ENCODE measurements around the gene DRD3.

The DRD3 gene

DNA sequence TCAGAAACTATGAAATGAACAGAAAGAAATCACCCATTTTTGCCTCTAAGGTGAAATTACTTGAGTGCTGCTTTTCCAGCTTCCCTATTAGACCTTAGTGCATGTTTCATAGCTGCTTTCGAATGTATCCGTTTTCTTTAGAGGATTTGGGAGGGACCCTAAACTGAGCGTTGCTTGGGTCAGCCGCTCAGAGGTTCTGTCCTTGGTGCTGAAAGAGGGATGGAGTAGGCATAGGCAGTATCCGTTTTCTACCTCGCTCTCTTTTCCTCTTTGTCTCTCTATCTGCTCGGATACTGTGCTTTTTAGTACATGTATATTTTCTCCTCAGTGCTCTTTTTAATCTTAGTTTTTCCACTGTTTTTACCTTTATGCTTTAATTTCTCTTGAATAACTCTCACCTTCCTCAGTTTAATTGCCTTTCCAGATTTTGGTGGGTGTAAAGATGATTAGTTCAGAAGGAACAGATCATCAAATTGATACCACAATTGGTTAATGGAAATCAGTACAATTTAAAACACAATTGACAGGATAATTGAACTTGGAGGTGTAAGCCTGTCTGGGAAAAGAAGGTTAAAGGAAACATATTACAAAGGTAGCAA lies at the start of gene DRD3:
DRD3 (minus strand) TSS at position 283 of the 599 bp plus-strand sequence. CDS start 7,060 bp downstream, outside the sequence.
- DNase-seq, result peak; percentile 56

GRCh38 chr3:114227076-114227475 lies 48.2 kb upstream of the DRD3 start:
- DNase-seq, result no peak

- no peak for DNase-seq
Observed at GRCh38 chr3:114226313-114226712, 47.5 kb upstream of the DRD3 start.

- peak; percentile 31 for DNase-seq
Observed at GRCh38 chr3:114223143-114223542, 44.3 kb upstream of the DRD3 start.

GRCh38 chr3:114221881-114222264 lies 43.0 kb upstream of the DRD3 start:
- no peak for DNase-seq

- DNase-seq, result peak; percentile 17
Observed at GRCh38 chr3:114221165-114221880, 42.5 kb upstream of the DRD3 start.

- DNase-seq, result no peak
Observed at GRCh38 chr3:114219741-114220140, 40.9 kb upstream of the DRD3 start.

GRCh38 chr3:114218578-114219185 lies 39.8 kb upstream of the DRD3 start:
- DNase-seq, result no peak

DNA sequence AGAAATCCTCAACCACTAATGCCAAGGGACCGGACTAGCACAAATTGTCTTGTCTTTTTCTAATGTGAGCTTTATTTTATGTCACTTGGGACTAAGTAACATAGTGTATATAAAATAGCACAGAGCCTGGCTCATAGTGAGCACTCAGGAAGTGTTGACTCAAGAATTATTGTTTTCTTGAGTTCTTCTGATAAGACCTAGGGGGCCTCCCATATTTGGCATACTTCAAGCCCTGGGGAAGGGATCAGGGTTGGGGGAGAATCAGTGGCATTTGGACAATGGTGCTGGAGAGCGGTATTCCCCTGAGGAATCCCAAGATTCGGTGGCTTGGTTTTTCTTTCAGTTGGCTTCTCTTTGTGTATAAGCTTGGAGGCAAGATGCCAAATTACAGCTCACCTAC lies 39.2 kb upstream of the DRD3 start:
- no peak for DNase-seq

- DNase-seq, result no peak
Observed at GRCh38 chr3:114217266-114217665, 38.4 kb upstream of the DRD3 start.

- DNase-seq, result no peak
Observed at GRCh38 chr3:114216186-114216970, 37.5 kb upstream of the DRD3 start.

GRCh38 chr3:114214542-114215341 lies 35.9 kb upstream of the DRD3 start:
- no peak for DNase-seq

DNA sequence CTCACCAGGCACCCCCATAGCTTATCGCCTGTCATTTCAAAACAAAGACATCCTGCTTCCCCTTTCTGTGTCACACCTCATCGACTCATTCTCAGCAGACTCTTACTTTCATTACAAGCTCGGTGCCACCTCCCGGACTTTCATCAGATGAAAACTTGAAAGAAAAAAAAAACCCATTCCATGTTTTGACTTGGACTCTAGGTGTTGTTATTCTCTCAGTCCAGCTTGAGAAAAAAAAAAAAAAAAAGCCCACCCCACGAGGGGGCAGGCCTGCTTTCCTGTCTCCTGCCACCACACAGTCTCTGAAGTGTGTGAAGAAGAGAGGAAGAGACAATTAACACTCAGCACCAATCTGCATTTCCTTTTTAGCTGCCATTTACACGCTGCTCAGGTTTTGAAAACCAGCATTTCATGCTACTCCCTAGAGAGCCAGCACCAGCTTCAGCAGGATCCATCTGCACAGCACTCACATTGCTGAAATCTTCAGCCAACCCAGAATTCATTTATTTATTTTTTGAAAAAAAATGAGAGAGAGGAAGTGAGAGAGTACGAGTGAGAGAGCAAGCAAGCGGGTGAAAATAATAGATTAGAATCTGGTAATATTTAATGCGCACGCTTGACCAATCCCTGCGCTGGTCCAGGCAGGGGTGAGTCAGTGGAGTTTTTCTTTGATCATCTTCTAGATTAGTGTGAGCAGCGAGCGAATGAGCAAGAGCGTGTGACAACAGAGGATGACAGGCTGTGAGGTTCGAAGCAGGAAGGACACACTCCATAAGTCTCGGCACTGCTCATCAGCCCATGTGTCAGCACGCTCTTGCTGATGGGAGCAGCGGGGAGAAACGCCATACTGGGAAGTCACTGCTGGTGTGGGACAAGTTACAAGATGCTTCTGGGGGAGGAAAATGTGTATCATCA lies 35.0 kb upstream of the DRD3 start:
- peak; percentile 51 for DNase-seq

DNA sequence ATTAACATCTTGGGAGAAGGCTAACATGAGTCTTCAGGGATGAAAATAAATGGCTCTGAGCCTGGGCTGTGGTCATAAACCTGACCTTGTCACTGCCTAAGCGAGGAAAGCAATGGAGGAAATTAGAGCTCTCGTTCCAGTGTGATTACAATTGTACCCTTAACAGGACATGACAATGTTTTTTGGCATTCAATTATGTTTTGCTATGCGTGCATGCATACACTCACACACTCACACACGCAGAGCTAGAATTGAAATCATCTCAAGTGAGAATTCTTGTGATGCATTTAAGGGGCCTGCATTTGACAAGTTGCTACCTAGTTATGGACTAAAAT lies 34.4 kb upstream of the DRD3 start:
- peak; percentile 16 for DNase-seq

DNA sequence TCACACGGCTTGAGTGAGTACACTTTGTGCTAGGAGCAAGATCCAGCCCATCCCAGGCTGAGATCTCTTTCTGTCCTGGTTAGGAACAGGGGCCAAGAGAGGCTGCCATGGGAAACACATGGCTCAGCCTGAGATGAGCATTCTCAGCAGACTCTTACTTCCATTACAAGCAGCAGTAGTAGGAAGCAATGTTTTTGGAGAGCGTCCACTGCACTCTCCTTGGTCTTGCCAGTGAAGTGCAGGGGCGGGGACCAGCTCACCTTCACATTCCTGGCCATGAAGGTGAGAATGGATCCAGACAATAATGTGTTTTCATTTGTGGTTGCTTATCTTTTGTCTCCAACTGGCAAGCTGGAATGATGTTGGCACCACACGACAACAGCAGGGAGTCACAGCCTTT lies 33.8 kb upstream of the DRD3 start:
- no peak for DNase-seq

DNA sequence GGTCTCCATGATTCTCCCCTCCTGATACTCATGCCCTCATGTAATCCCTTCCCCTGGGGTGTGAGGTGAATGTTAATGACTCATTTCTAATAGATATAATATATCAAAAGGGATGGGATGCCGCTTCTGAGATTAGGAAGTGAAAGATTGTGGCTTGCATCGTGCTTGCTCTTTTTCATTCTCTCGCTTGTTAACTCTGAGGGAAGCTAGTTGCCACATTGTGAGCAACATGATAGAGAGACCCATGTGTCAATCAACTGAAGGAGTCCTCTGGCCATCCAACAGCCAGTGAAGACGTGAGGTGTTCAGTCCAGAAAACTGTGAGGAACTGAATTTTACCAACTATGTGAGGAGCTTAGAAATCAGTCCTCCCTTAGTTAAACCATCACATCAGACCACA lies 28.9 kb upstream of the DRD3 start:
- no peak for DNase-seq

GRCh38 chr3:114206342-114206741 lies 27.5 kb upstream of the DRD3 start:
- DNase-seq, result no peak

DNA sequence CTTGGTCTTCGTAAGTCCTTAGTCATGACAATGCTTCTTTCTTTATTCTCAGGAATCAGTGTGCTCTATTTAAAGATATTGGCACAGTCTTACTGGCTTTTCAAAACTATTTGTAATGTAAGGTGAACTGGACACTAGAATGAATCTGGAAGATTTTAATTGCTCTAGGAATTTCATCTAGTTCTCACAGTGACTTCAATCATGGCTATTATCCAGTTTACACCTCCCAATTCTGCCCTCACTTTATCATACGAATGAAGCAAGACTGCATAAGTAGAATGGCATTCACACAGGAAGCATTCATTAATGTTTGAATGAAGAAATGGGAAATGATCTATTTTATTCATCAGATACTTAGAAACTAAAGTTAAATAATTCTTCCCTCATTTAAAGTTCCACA lies 26.7 kb upstream of the DRD3 start:
- DNase-seq, result no peak

DNA sequence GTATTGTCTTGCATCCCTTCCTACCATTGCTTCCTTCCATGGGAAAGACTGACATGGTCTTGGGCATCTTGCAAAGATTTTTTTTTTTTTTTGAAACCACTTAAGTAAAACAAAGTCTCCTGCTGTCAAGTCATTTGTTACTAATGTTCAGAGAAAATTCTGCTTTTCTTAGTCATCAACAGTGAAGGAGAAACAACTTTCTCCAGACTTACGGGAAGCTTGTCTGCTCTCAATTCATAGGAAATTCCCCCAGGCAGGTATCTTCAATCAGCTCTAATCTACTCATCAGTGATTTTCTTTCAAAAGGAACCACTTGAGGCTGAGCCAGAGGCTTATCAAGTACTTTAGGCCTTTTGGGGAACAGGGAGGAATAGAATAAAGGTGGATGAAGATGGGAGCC lies 15.9 kb upstream of the DRD3 start:
- no peak for DNase-seq

DNA sequence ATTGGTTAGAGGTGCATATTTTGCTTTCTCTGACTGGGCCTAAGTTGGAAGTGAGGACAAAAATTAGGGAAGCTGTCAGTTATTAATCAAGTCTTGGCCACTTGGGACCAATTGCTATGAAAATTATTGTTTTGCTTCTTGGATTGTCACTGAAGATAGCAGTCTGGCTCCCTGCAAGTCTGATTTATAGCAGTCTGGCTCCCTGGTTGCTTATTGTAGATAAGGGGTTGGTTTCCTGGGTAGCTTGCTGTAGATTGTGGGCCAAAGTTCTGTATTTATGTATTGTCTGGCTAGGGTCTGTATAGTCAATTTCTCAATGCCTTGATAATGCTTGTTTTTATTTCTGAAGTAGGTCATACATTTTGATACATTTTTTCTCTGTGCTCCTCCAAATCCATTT lies 13.3 kb upstream of the DRD3 start:
- DNase-seq, result no peak

DNA sequence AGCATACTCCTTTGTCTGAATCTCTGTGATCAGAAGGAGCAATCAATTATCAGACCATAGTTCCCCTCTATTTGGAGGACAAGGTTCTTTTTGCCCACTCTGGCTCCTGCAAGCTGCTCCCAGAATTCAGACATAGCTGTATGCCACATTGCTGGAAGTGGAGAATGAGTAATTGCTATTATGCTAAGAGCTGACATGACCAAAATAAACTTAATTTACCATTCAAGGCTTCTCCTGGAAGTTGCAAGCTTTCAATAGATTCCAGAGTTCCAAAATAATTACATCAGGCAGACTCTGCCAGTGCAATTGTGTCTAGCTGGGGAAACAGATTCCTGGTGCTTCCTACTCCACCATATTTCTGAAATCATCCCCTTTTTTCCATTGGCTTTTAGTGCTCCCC lies 7.6 kb upstream of the DRD3 start:
- no peak for DNase-seq

DNA sequence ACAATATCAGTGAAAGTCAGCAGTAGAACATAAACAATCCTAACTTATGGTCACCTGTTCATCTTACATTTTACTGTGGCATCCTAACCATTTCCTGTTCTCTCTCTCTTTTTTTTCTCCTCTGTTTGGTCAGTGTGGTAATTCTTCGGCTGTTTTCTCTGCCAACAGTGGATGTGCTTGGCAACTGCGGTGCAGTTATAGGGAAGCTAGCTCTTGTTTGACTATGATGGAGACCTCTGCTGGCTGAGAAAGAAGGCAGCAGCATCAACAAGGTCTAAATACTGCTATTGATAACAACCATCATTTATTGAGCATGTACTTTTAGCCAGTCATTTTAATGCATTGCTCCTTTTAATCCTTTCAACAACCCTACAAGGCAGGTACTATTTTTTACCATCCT lies 723 bp upstream of the DRD3 start:
- peak; percentile 27 for DNase-seq

Measured in fibroblast of upper back skin (primary cell).